K562 (cell line): Measurements from ENCODE around the gene PEX6. TPM values are rescaled to one million over a fixed set of nuclear protein-coding genes. Genes with fewer than 3 reads are reported as not detected.

Experiments used
- ATAC-seq: fragments of 200-7000 bp; cut with Tn5 transposase; 3 replicates; pipeline ENCODE4 v1.9.1; 2020; ENCODE audit warnings: moderate library complexity
- BruUV-seq: library from RNA; stranded (reverse); fragments of 400-500 nt; replicated peaks from 2 replicates; lab custom pipeline; 2021; lab: Mats Ljungman, UMichigan
- CTCF ChIA-PET: fragments of 300-600 bp; formaldehyde crosslinking; extraction: SDS; loops from one replicate; lab custom pipeline; 2021; ENCODE audit warnings: low intra/inter-chr PET ratio; lab: Yijun Ruan, JAX
- POLR2A ChIA-PET: fragments of 300-600, 350-650 bp; sonication (Branson Sonifier 250); formaldehyde crosslinking; extraction: SDS; loops from one replicate; lab custom pipeline; 2021; ENCODE audit warnings: antibody characterized with exemption, inconsistent platforms; lab: Yijun Ruan, JAX
- DNase-seq, 4 experiments: peaks; one replicate each; pipeline versions ENCODE4 v3.0.0 to v3.0.0-alpha.2; 2011 to 2018; ENCODE audit warnings: low spot score in 3 of 4, mixed read lengths in 3 of 4; ENCODE audit errors: extremely low read depth in 1 of 4
- FAIRE-seq: peaks from 2 replicates; lab custom pipeline; 2011; peaks lifted over from hg19 to GRCh38; lab: Jason Lieb, UNC
- H2AFZ ChIP-seq: 2 replicates; pipeline ENCODE4 v1.6.0; 2011; ENCODE audit warnings: low read depth, low read length, control low read depth, inconsistent platforms
- H3K27ac ChIP-seq: fragments of 200-600 bp; 3 replicates; pipeline ENCODE4 v1.8.0; 2011; ENCODE audit warnings: low read depth, mild to moderate bottlenecking, control low read depth, inconsistent platforms, low read length, moderate library complexity, mixed read lengths; ENCODE audit errors: extremely low read depth
- H3K27me3 ChIP-seq, 2 experiments: fragments of 300-600 bp in 1 of 2; 2 replicates in 1 of 2; 3 replicates in 1 of 2; pipeline versions ENCODE4 v1.6.0 to v1.8.0; 2011; ENCODE audit warnings: inconsistent platforms in 2 of 2, low read length in 2 of 2, mild to moderate bottlenecking in 1 of 2, mixed read lengths in 1 of 2, moderate library complexity in 1 of 2; ENCODE audit not compliant: control insufficient read depth in 2 of 2, insufficient read depth in 2 of 2
- H3K36me3 ChIP-seq: fragments of 300-600 bp; 3 replicates; pipeline ENCODE4 v1.8.0; 2011; ENCODE audit warnings: mild to moderate bottlenecking, low read length, inconsistent platforms; ENCODE audit not compliant: control insufficient read depth, insufficient read depth
- H3K4me1 ChIP-seq, 2 experiments: fragments of 200-600 bp in 1 of 2; replicated peaks in 1 of 2; 2 replicates in 1 of 2; 3 replicates in 1 of 2; pipeline versions ENCODE4 v1.5.1 to v1.8.0; 2011; ENCODE audit warnings: inconsistent platforms in 2 of 2, low read length in 2 of 2, mild to moderate bottlenecking in 1 of 2, mixed read lengths in 1 of 2, moderate library complexity in 1 of 2; ENCODE audit not compliant: control insufficient read depth in 2 of 2, insufficient read depth in 2 of 2
- H3K4me2 ChIP-seq: 2 replicates; pipeline ENCODE4 v1.6.1; 2011; ENCODE audit warnings: low read length, control low read depth, inconsistent platforms, mixed read lengths; ENCODE audit not compliant: insufficient read depth
- H3K4me3 ChIP-seq: fragments of 200-600 bp; sonication (generic), shearing (Covaris generic); 2 replicates; pipeline ENCODE4 v1.5.1; 2016; ENCODE audit warnings: control low read depth, inconsistent platforms
- H3K79me2 ChIP-seq: fragments of 200-600 bp; 3 replicates; pipeline ENCODE4 v1.8.0; 2011; ENCODE audit warnings: low read length, inconsistent platforms; ENCODE audit not compliant: control insufficient read depth, insufficient read depth
- H3K9ac ChIP-seq, 2 experiments: 2 replicates each; pipeline versions ENCODE4 v1.6.0 to v1.6.1; 2011; ENCODE audit warnings: low read depth in 2 of 2, low read length in 2 of 2, control low read depth in 1 of 2, inconsistent platforms in 1 of 2, mild to moderate bottlenecking in 1 of 2, mixed read lengths in 1 of 2; ENCODE audit not compliant: insufficient read depth in 1 of 2
- H3K9me1 ChIP-seq: one replicate; pipeline ENCODE4 v1.6.0; 2011; ENCODE audit warnings: inconsistent platforms, mild to moderate bottlenecking, low read length, moderate library complexity; ENCODE audit not compliant: control insufficient read depth, insufficient read depth
- H3K9me3 ChIP-seq: replicated peaks from 2 replicates; pipeline ENCODE4 v1.5.1; 2011; ENCODE audit warnings: low read depth, low read length, inconsistent platforms; ENCODE audit not compliant: control insufficient read depth, insufficient read depth
- H4K20me1 ChIP-seq: replicated peaks from 2 replicates; pipeline ENCODE4 v1.6.1; 2011; ENCODE audit warnings: low read length, inconsistent platforms, mixed read lengths; ENCODE audit not compliant: control insufficient read depth, insufficient read depth
- ASH1L ChIP-seq: fragments of 450-650 bp; IDR thresholded peaks from 2 replicates; pipeline ENCODE4 v1.6.1; 2018; ENCODE audit warnings: borderline replicate concordance, mild to moderate bottlenecking, low read depth; ENCODE audit not compliant: partially characterized antibody
- ATF1 ChIP-seq, 2 experiments: fragments of 450-650 bp in 1 of 2; IDR thresholded peaks; 2 replicates each; pipeline ENCODE4 v1.6.1; 2016; ENCODE audit warnings: missing compliant biosample characterization in 1 of 2, missing genetic modification characterization in 1 of 2
- CTBP1 ChIP-seq: fragments of 450-650 bp; IDR thresholded peaks from 2 replicates; pipeline ENCODE4 v1.6.1; 2016; ENCODE audit warnings: borderline replicate concordance
- GTF3C2 ChIP-seq: IDR thresholded peaks from 3 replicates; pipeline ENCODE4 v1.6.1; 2011; ENCODE audit warnings: borderline replicate concordance, mild to moderate bottlenecking, moderate library complexity; ENCODE audit not compliant: insufficient read length; ENCODE audit errors: extremely low read depth
- MYNN ChIP-seq, 2 experiments: sonication (generic); formaldehyde crosslinking in 1 of 2; IDR thresholded peaks; 2 replicates each; pipeline versions ENCODE4 v1.5.0 to v1.6.1; 2016 to 2020; ENCODE audit warnings: antibody characterized with exemption in 1 of 2, missing genetic modification reagents in 1 of 2
- NFIX ChIP-seq: fragments of 250-450 bp; sonication (Bioruptor Pico); IDR thresholded peaks from 2 replicates; pipeline ENCODE4 v1.4.0; 2020; ENCODE audit warnings: low read depth, mild to moderate bottlenecking, moderate library complexity
- NR2F6 ChIP-seq: fragments of 450-650 bp; formaldehyde crosslinking; IDR thresholded peaks from 2 replicates; pipeline ENCODE4 v1.4.0; 2020; ENCODE audit warnings: mild to moderate bottlenecking
- NR4A1 ChIP-seq, 2 experiments: fragments of 250-450 bp in 1 of 2; fragments of 450-650 bp in 1 of 2; sonication (Bioruptor Pico) in 1 of 2; IDR thresholded peaks; 2 replicates each; pipeline versions ENCODE4 v1.4.0 to v1.6.1; 2016 to 2020; ENCODE audit warnings: mild to moderate bottlenecking in 2 of 2, missing compliant biosample characterization in 1 of 2, missing genetic modification characterization in 1 of 2, moderate library complexity in 1 of 2
- PHF8 ChIP-seq: fragments of 200-600 bp; sonication (generic); IDR thresholded peaks from 2 replicates; pipeline ENCODE4 v1.6.1; 2012; ENCODE audit warnings: mixed run types, mild to moderate bottlenecking, inconsistent platforms, low read length, moderate library complexity, borderline replicate concordance
- PKNOX1 ChIP-seq: fragments of 450-650 bp; IDR thresholded peaks from 2 replicates; pipeline ENCODE4 v1.6.1; 2016
- RAD21 ChIP-seq, 2 experiments: fragments of 250-450 bp in 1 of 2; fragments of 450-650 bp in 1 of 2; sonication (Bioruptor Pico) in 1 of 2; formaldehyde crosslinking in 1 of 2; IDR thresholded peaks in 1 of 2; conservative IDR thresholded peaks in 1 of 2; 2 replicates each; pipeline versions ENCODE4 v1.4.0 to v1.8.0; 2020 to 2022; ENCODE audit warnings: mild to moderate bottlenecking in 2 of 2, moderate library complexity in 1 of 2
- TRIM28 ChIP-seq: fragments of 450-650 bp; IDR thresholded peaks from 2 replicates; pipeline ENCODE4 v1.6.1; 2017
- ZNF79 ChIP-seq: fragments of 250-450 bp; sonication (Bioruptor Pico); IDR thresholded peaks from 2 replicates; pipeline ENCODE4 v1.4.0; 2020; ENCODE audit warnings: low read depth, mild to moderate bottlenecking, moderate library complexity
- WGBS: fragments of 100-300 bp; shearing (Covaris generic); methylation state at CpG from one replicate; pipeline ENCODE4 v1.1.6; 2016; ENCODE audit warnings: low coverage, mixed read lengths; ENCODE audit not compliant: insufficient coverage; ENCODE audit errors: missing lambda C conversion rate; 5-methylcytosine and 5-hydroxymethylcytosine counted together
- in situ Hi-C: fragments of 300-500 bp; cut with MboI; formaldehyde crosslinking; loops from 4 replicates; pipeline ENCODE4 v1.15.0; 2018; ENCODE audit warnings: inconsistent platforms, mixed read lengths
- intact Hi-C: fragments of 100-400 bp; cut with micrococcal nuclease; formaldehyde crosslinking; loops from 2 replicates; pipeline ENCODE4 v1.14.2; 2022
- polyA plus RNA-seq, 8 experiments: library from polyadenylated mRNA; depleted of rRNA in 4 of 8; stranded (reverse) in 5 of 8; unstranded in 3 of 8; fragments of >200 nt; fragmentation: Nextera tagmentation in 2 of 8; fragmentation: Illumina TruSeq in 1 of 8; extraction: Ambion mirVana in 2 of 8; extraction: Trizol in 1 of 8; gene quantifications; 2 replicates each; pipeline versions ENCODE4 v1.2.1 to v1.2.3, GENCODE V29; 2011 to 2014; ENCODE audit warnings: inconsistent platforms in 1 of 8, missing spikeins in 1 of 8
- total RNA-seq, 7 experiments: library from RNA; depleted of rRNA in 6 of 7; stranded (reverse); fragments of >200 nt in 6 of 7; fragmentation: Illumina TruSeq in 2 of 7; extraction: Trizol in 2 of 7; gene quantifications; 2 replicates each; pipeline versions ENCODE4 v1.2.1 to v1.2.3, GENCODE V29; 2011 to 2021; ENCODE audit warnings: low replicate concordance in 1 of 7

PEX6 gene
- total and polyA plus RNA-seq, 9 of the 15 experiments (the other 6 are each of a cell fraction or from before 2014, with no cell fraction given) = 0.17 to 20.8 (median 6.9) TPM

DNA sequence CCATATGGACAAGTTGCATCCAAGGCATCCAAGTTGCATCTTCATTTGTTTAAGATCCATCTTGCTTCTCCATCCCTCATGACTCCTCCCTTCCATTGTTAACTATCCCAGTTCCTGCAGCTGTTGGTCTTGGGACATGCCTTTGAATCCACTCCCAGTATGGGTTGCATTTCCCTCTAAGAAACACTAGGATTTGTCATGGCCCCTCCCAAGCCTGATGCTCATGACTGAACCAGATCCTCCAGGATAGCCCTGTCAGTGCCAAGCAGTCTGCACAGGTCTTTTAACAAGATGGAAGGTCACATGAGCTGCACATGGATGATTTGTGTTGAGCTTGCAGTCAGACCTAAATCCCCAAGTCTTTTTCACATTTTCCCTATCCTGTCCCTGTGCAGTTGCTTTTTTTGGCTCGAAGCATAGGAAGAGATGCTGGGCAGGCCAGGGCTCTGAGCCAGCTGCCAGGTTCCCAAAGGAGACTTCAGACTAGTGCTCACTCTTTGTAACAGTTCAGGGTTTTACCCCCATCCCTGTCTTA is 9.6 kb upstream of the PEX6 start:
- ChIA-PET POLR2A (interaction anchor here (0.5 to 2.1 kb wide), 10 partner anchors 10 to 502 kb away, joined by 3 to 18 read pairs (median 5); partner anchors contain the start of genes CUL7, KLHDC3, MEA1 and PEX6), CTCF (no interaction called here)
- in situ Hi-C loops = no loop called here
- no peak overlapping the region for H2AFZ ChIP-seq
- no peaks in the 10 kb centered on the region for H3K27me3 ChIP-seq
- H3K79me2 ChIP-seq = peaks cover 30% of the 10 kb centered on the region
- H3K27ac ChIP-seq = no peak overlapping the region
- H3K9ac ChIP-seq = no peak overlapping the region
- DNase-seq = no peak
- H3K4me2 ChIP-seq = no peak overlapping the region
- no peak for ATAC-seq
- no peak overlapping the region for H3K4me3 ChIP-seq
- peaks cover 11% of the 10 kb centered on the region for H4K20me1 ChIP-seq
- peaks cover 32 to 33% of the 10 kb centered on the region in 2 experiments for H3K4me1 ChIP-seq
- no peaks in the 10 kb centered on the region for H3K9me3 ChIP-seq
- TF ChIP-seq PHF8 (no peak), ATF1 (CRISPR knock-in tag; IDR thresholded peaks at IDR 0.05) (no peak), ATF1 (tag; IDR thresholded peaks at IDR 0.05) (no peak), ASH1L (no peak), NR4A1 (CRISPR knock-in tag; IDR thresholded peaks at IDR 0.05) (no peak), NR4A1 (tag; IDR thresholded peaks at IDR 0.05) (no peak), TRIM28 (no peak), GTF3C2 (no peak), CTBP1 (no peak), PKNOX1 (no peak), RAD21 (CRISPR knock-in tag; conservative IDR thresholded peaks at IDR 0.05 in 1 of 2, IDR thresholded peaks at IDR 0.05 in 1 of 2) (no peak), NFIX (CRISPR knock-in tag) (no peak), NR2F6 (CRISPR knock-in tag) (no peak), MYNN (IDR thresholded peaks at IDR 0.05) (no peak), MYNN (CRISPR knock-in tag; IDR thresholded peaks at IDR 0.05) (no peak), ZNF79 (CRISPR knock-in tag) (no peak)
- 92% methylated on average over 1 of the region's 1 CpG for WGBS
- no TSS peak for BruUV-seq
- intact Hi-C loops = no loop called here
- no peak for FAIRE-seq
- H3K36me3 ChIP-seq = peaks cover 43% of the 10 kb centered on the region
- peaks cover 12% of the 10 kb centered on the region for H3K9me1 ChIP-seq
